Kasumi-1 (cell line): ENCODE data around the gene IKZF5.
A peak's percentile ranks its signal among the peaks of the same experiment; 100 is the strongest.

ENCODE experiments used
- DNase-seq, 2 experiments: peaks; one replicate each; lab custom pipeline; 2025; lab: John Stamatoyannopoulos, UW

Gene IKZF5

GRCh38 chr10:123016228-123016627 is 7.6 kb upstream of the IKZF5 start:
- DNase-seq: no peak

- DNase-seq: no peak
Observed at GRCh38 chr10:123014772-123015171, 6.2 kb upstream of the IKZF5 start.

- no peak for DNase-seq
Observed at GRCh38 chr10:123013456-123014419, 5.1 kb upstream of the IKZF5 start.

- no peak for DNase-seq
Observed at GRCh38 chr10:123011987-123012386, 3.4 kb upstream of the IKZF5 start.

- DNase-seq: peak in 1 of 2 experiments; percentile 25
Observed at GRCh38 chr10:123009105-123009820, 668 bp upstream of the IKZF5 start.

GRCh38 chr10:123007558-123008354 is 839 bp downstream of the IKZF5 start:
- DNase-seq: peak; percentile 76 to 87

- DNase-seq: no peak
Observed at GRCh38 chr10:123004298-123004697, 4.3 kb downstream of the IKZF5 start.

- no peak for DNase-seq
Observed at GRCh38 chr10:123001370-123001769, 7.2 kb downstream of the IKZF5 start.

- no peak for DNase-seq
Observed at GRCh38 chr10:123000155-123000554, 8.4 kb downstream of the IKZF5 start.

GRCh38 chr10:122999347-122999746 is 9.2 kb downstream of the IKZF5 start:
- DNase-seq: no peak

- no peak for DNase-seq
Observed at GRCh38 chr10:122998934-122999333, 9.7 kb downstream of the IKZF5 start.

- no peak for DNase-seq
Observed at GRCh38 chr10:122998360-122998917, 10.2 kb downstream of the IKZF5 start.

- no peak for DNase-seq
Observed at GRCh38 chr10:122997864-122998263, 10.7 kb downstream of the IKZF5 start.

- DNase-seq: no peak
Observed at GRCh38 chr10:122995936-122996335, 12.7 kb downstream of the IKZF5 start.

GRCh38 chr10:122993797-122994336 is 14.7 kb downstream of the IKZF5 start:
- no peak for DNase-seq

- DNase-seq: no peak
Observed at GRCh38 chr10:122992031-122992585, 16.5 kb downstream of the IKZF5 start.

GRCh38 chr10:122990278-122990677 is 18.3 kb downstream of the IKZF5 start:
- DNase-seq: no peak

GRCh38 chr10:122988501-122988900 is 20.1 kb downstream of the IKZF5 start:
- DNase-seq: no peak

GRCh38 chr10:122986335-122986734 is 22.3 kb downstream of the IKZF5 start:
- no peak for DNase-seq

- no peak for DNase-seq
Observed at GRCh38 chr10:122984708-122985107, 23.9 kb downstream of the IKZF5 start.

- no peak for DNase-seq
Observed at GRCh38 chr10:122983898-122984297, 24.7 kb downstream of the IKZF5 start.
